MM.1S (cell line): Measurements from ENCODE around the gene CMIP.

Experiments used
- DNase-seq: peaks from one replicate; pipeline ENCODE4 v3.0.0-alpha.2; 2015
- H2AFZ ChIP-seq: fragments of 300-600 bp; sonication (generic); 2 replicates; pipeline ENCODE4 v1.6.0; 2016; ENCODE audit warnings: antibody characterized with exemption, low read length
- H3F3A ChIP-seq: fragments of 300-600 bp; sonication (generic); 2 replicates; pipeline ENCODE4 v1.6.1; 2016; ENCODE audit warnings: mild to moderate bottlenecking, antibody characterized with exemption, low read length, moderate library complexity, mixed read lengths; ENCODE audit not compliant: insufficient read depth
- H3K27ac ChIP-seq: fragments of 300-600 bp; sonication (generic); 2 replicates; pipeline ENCODE4 v1.5.1; 2016; ENCODE audit warnings: mild to moderate bottlenecking, low read length
- H3K27me3 ChIP-seq: fragments of 300-600 bp; sonication (generic); replicated peaks from 2 replicates; pipeline ENCODE4 v1.6.0; 2016; ENCODE audit warnings: low read length; ENCODE audit not compliant: insufficient read depth
- H3K36me3 ChIP-seq: fragments of 300-600 bp; sonication (generic); replicated peaks from 2 replicates; pipeline ENCODE4 v1.6.1; 2016; ENCODE audit warnings: mild to moderate bottlenecking, low read length, mixed read lengths; ENCODE audit not compliant: insufficient read depth
- H3K4me1 ChIP-seq: fragments of 300-600 bp; sonication (generic); 2 replicates; pipeline ENCODE4 v1.6.1; 2016; ENCODE audit warnings: low read length, mixed read lengths
- H3K4me2 ChIP-seq: fragments of 300-600 bp; sonication (generic); 2 replicates; pipeline ENCODE4 v1.6.0; 2016; ENCODE audit warnings: low read depth, low read length
- H3K4me3 ChIP-seq: fragments of 300-600 bp; sonication (generic); 2 replicates; pipeline ENCODE4 v1.5.1; 2016; ENCODE audit warnings: low read length, mixed read lengths
- H3K79me2 ChIP-seq: fragments of 300-600 bp; sonication (generic); 2 replicates; pipeline ENCODE4 v1.6.1; 2016; ENCODE audit warnings: mixed run types, low read length, mixed read lengths
- H3K9ac ChIP-seq: fragments of 300-600 bp; sonication (generic); 2 replicates; pipeline ENCODE4 v1.6.1; 2016; ENCODE audit warnings: low read length, mixed read lengths
- H3K9me2 ChIP-seq: fragments of 300-600 bp; sonication (generic); replicated peaks from 2 replicates; pipeline ENCODE4 v1.6.1; 2016; ENCODE audit warnings: mild to moderate bottlenecking, low read length, mixed read lengths; ENCODE audit not compliant: insufficient read depth
- H3K9me3 ChIP-seq: fragments of 300-600 bp; sonication (generic); replicated peaks from 2 replicates; pipeline ENCODE4 v1.6.1; 2016; ENCODE audit warnings: mild to moderate bottlenecking, low read length, mixed read lengths; ENCODE audit not compliant: insufficient read depth
- H4K20me1 ChIP-seq: fragments of 300-600 bp; sonication (generic); 2 replicates; pipeline ENCODE4 v1.6.1; 2016; ENCODE audit warnings: mild to moderate bottlenecking, low read length, moderate library complexity, mixed read lengths; ENCODE audit not compliant: insufficient read depth
- CTCF ChIP-seq: fragments of 300-600 bp; sonication (generic); IDR thresholded peaks from 2 replicates; pipeline ENCODE4 v1.5.1; 2016; ENCODE audit warnings: antibody characterized with exemption, low read length, mixed read lengths
- EZH2 ChIP-seq: fragments of 300-600 bp; sonication (generic); optimal IDR thresholded peaks from 2 replicates; pipeline ENCODE3; 2017; ENCODE audit warnings: low read depth, mild to moderate bottlenecking, antibody characterized with exemption, low read length, mixed read lengths
- EZH2phosphoT487 ChIP-seq: fragments of 300-600 bp; sonication (generic); IDR thresholded peaks from 2 replicates; pipeline ENCODE4 v1.6.1; 2018; ENCODE audit warnings: antibody characterized with exemption, low read length

CMIP gene

GRCh38 chr16:81454044-81454443, 9.4 kb downstream of the CMIP start:
- peaks cover 72% of the 10 kb centered on the region for H3K79me2 ChIP-seq

GRCh38 chr16:81455006-81455405, 10.4 kb downstream of the CMIP start:
- H4K20me1 ChIP-seq = no peaks in the 10 kb centered on the region
- H3K9ac ChIP-seq = no peak overlapping the region
- no peak overlapping the region for H3K4me2 ChIP-seq
- no peak overlapping the region for H3K4me3 ChIP-seq
- H3K4me1 ChIP-seq = no peaks in the 10 kb centered on the region
- H3K36me3 ChIP-seq = no peaks in the 10 kb centered on the region
- H3K79me2 ChIP-seq = peaks cover 67% of the 10 kb centered on the region
- no peaks in the 10 kb centered on the region for H3F3A ChIP-seq
- no peak for DNase-seq
- H3K9me3 ChIP-seq = no peaks in the 10 kb centered on the region
- no peak overlapping the region for H2AFZ ChIP-seq
- no peaks in the 10 kb centered on the region for H3K9me2 ChIP-seq
- no peaks in the 10 kb centered on the region for H3K27me3 ChIP-seq
- TF ChIP-seq CTCF (no peak), EZH2 (no peak), EZH2phosphoT487 (no peak)
- H3K27ac ChIP-seq = no peak overlapping the region

More at GRCh38 chr16:81454044-81454443, 9.4 kb downstream of the CMIP start:
- Histone ChIP-seq H3K36me3 (no peaks in the 10 kb centered on the region), H3K4me3 (no peak overlapping the region), H3K9me3 (no peaks in the 10 kb centered on the region), H3K27me3 (no peaks in the 10 kb centered on the region), H3K27ac (no peak overlapping the region), H3K9ac (no peak overlapping the region), H4K20me1 (no peaks in the 10 kb centered on the region), H3K4me1 (no peaks in the 10 kb centered on the region), H3K9me2 (no peaks in the 10 kb centered on the region), H3F3A (no peaks in the 10 kb centered on the region), H2AFZ (no peak overlapping the region), H3K4me2 (no peak overlapping the region)
- DNase-seq = no peak
- TF ChIP-seq EZH2phosphoT487 = no peak
- TF ChIP-seq EZH2 = no peak
- TF ChIP-seq CTCF = no peak

- Histone ChIP-seq H3K9me2 (no peaks in the 10 kb centered on the region), H3K9ac (no peak overlapping the region), H2AFZ (no peak overlapping the region), H3K27me3 (no peaks in the 10 kb centered on the region), H3K4me3 (no peak overlapping the region), H3K27ac (no peak overlapping the region), H3K9me3 (no peaks in the 10 kb centered on the region), H4K20me1 (no peaks in the 10 kb centered on the region), H3K36me3 (no peaks in the 10 kb centered on the region), H3K4me2 (no peak overlapping the region), H3F3A (no peaks in the 10 kb centered on the region), H3K4me1 (no peaks in the 10 kb centered on the region), H3K79me2 (peaks cover 67% of the 10 kb centered on the region)
- DNase-seq = no peak
- TF ChIP-seq CTCF = no peak
These were observed 11.3 kb downstream of the CMIP start for GRCh38 chr16:81455720-81456494.
